Activated CD8-positive, alpha-beta memory T cell treated with anti-CD3 and anti-CD28 coated beads for 48 hours (primary cell): Measurements from ENCODE around the gene RBFOX2.

Experiments used
- DNase-seq, 3 experiments: peaks; one replicate each; pipeline ENCODE4 v3.0.0-alpha.2; 2020; ENCODE audit warnings: low read depth in 2 of 3, low spot score in 2 of 3

The RBFOX2 gene

DNA sequence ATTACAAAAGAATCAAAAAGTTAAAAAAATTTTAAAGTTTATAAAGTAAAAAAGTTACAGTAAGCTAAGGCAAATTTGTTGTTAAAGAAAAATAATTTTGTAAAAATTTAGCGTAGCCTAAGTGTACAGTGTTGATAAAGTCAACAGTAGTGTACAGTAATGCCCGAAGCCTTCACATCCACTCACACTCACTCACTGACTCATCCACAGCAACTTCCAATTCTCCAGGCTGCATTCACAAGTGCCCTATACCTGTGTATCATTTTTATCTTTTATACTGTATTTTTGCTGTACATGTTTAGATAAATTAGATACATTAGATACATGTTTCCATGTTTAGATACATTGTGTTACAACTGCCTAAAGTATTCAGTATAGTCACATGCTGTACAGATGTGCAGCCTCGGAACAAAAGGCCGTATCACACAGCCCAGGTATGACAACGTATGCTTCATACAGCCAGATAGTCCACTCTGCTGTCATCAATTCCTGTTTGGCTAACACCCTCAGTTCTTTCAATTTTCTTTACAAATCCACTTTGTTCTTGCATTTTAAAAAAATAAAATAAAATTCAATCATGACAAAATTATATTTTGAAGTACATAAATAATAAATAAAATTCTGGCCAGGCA is 80.7 kb downstream of the RBFOX2 start:
- DNase-seq = no peak

DNA sequence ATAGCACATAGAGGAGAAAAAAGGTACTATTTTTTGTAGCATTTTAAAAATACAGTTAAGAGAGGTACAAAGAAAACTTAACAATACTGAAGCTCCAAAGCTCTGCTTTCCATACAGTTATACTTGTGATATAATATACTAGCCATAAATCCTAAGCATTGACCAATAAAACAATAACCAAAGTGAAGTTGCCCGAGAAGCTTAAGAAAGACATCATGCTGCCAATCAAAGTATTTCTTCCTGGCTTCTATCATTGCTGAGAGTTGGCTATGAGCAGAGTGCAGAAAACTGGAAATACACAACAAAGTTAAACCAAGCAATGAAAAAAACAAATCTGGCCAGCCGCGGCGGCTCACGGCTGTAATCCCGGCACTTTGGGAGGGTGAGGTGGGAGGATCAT is 84.2 kb downstream of the RBFOX2 start:
- DNase-seq = no peak

DNA sequence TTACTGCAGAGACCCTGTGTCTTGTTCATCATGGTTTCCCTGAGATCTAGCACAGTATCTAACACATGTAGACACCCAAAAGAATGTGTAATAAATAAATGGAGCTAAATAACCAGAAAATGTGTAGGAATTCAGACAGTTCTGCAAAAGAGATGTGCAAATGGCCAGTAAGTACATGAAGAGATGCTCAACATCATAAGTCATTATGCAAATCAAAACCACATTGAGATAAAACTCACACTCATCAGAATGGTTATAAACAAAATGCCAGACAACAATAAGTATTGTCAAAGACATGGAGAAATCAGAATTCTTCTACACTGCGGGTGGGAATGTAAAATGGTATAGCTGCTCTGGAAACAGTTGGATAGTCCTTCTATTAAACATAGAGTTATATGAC is 88.5 kb downstream of the RBFOX2 start:
- no peak for DNase-seq

- no peak for DNase-seq
Observed at GRCh38 chr22:35938226-35938625, 90.4 kb downstream of the RBFOX2 start.

DNA sequence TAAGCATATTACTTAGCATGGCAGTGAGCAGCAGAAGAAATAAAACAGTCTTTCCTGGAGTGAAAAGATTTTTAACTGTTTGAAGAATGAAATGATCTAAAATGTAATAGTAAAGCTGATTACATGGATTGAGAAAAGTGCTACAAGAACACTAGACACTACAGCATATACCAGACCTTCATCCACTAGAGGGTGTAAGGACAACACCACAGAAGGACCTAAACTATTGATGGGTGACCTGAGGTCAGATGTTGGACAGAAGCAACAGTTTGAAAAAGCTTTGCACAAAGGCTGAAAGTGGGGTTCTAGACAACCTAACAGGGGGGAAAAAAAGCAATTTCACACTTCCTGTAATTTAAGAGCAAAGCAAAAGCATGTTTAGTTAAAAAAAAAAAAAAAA is 97.7 kb downstream of the RBFOX2 start:
- no peak for DNase-seq

- DNase-seq = no peak
Observed at GRCh38 chr22:35928285-35928798, 100.3 kb downstream of the RBFOX2 start.

DNA sequence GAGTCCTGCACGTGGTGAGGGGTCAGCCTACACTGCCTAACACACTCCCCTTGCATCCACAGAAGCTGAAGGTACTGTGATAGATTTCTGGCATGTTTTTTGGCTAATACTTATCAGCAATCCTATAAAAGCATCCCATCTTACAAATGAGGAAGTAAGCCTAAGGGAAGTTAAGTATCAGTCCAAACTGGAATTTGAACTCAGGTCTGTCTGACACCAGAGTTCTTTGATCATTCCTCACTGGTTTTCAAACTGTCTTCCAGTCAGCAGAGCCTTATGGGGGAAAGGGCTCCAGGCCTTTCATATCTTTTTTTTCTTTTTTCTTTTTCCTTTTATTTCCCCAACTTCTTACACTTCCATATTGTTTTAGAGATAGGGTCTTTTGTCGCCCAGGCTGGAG is 105.6 kb downstream of the RBFOX2 start:
- DNase-seq = no peak

- DNase-seq = no peak
Observed at GRCh38 chr22:35921777-35922176, 106.8 kb downstream of the RBFOX2 start.

GRCh38 chr22:35921044-35921443 is 107.6 kb downstream of the RBFOX2 start:
- no peak for DNase-seq

DNA sequence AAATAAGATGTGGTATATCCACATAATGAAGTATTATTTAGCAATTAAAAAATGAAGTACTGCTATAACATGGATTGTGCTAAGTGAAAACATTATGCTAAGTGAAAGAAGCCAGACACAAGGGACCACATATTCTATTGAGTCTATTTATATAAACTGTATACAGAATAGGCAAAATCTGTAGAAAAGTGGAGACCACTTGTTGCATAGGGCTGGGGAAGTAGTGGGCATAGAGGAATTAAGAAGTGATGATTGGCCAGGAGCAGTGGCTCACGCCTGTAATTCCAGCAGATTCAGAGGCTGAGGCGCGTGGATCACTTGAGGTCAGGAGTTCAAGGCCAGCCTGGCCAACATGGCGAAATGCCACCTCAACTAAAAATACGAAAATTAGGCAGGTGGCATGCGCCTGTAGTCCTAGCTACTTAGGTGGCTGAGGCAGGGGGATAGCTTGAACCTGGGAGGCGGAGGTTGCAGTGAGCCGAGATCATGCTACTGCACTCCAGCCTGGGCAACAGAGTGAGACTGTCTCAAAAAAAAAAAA is 109.6 kb downstream of the RBFOX2 start:
- no peak for DNase-seq

DNA sequence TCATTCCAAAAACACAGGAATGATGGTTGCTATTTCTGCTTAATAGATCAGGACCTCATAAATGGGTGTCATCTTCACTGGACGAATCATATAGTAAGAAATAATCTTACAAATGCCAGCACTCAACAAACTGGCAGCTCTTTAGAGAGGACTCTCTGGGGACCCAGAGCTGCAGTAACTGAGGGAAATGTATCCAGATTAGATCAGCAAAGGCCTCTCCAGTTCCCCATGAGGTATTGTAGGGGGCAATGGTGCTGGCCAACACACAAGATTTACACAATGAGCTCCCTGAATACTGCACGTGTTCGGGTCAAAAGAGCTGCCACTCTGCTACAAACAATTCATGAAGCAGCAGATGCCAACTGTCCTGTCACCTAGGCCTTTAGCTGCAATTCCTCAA is 110.2 kb downstream of the RBFOX2 start:
- DNase-seq = no peak

GRCh38 chr22:35917651-35918050 is 111.0 kb downstream of the RBFOX2 start:
- no peak for DNase-seq

DNA sequence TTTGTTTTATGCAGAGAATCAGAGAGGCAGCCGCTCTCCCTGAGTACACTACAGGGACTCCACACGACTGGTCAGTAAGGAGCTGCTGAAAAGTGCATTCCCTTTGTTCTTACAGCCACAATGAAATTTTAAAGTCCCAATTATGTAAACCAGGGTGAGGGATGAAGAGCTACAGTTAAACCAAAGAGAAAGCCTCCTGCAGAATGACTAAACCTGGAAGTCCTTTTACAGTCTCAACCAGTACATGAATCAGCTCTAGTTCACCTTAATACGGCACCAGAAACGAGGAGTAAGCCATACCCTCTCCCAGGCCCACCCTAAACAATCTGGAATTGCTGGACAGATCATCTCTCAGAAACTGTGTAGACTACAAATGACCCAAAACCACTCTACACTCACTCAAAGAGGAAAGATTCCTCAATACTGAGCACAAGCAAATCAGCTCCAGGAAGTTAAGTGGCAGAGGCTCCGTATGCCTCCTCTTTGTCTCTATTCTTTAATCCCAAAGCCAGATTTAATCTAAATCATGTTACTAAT is 113.1 kb downstream of the RBFOX2 start:
- no peak for DNase-seq

GRCh38 chr22:35914665-35915476 is 113.8 kb downstream of the RBFOX2 start:
- no peak for DNase-seq

DNA sequence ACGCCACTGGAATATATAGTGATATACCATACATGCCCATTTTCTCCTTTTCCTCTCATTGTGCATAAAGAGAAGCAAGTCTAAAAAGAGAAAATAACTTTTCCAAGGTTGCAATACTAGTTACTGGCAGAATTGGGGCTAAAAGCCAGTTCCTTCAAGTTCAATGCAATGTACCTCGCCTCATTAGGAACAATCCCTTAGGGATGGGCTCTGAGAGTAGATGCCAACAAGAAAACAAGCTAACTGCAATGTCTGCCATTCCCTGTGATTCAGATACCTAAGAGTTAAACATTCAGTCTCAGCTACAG is 114.3 kb downstream of the RBFOX2 start:
- DNase-seq = no peak

DNA sequence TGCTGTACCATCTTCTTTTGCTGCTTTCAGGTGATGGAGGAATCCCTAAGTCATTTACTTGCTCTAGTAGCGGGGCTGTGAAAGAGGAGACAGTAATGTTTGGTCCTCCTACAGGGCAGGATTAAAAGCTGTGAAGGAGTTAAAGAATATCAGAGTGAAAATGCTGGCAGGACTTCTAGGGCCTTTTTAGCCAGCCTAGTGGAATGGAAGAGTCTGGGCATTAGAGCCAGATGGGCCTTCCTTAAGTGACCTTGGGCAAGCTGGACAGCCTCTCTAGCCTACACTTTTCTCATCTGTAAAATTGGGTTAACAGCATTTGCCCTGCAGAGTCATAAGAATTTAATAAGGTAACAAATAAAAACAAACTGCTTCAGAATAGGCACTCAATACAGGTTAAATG is 114.7 kb downstream of the RBFOX2 start:
- DNase-seq = no peak

DNA sequence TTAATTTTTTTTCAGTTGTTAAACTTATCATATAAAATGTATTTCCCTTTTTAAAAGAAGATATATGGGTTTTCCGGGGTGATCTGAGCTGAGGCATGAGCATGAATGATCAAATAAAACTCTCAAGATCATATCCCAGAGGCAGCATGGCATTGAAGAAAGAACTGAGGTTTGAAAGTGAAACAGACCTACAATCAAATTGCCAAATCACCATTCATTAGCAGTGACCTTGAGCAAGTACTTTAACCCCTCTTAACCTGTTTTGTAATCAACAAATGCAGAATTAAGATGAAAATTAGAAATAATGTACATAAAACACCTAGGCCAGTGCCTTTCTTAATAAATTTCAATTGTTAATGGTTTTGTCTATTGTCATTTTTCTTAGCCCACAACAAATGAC is 116.0 kb downstream of the RBFOX2 start:
- DNase-seq = no peak

- no peak for DNase-seq
Observed at GRCh38 chr22:35911877-35912276, 116.7 kb downstream of the RBFOX2 start.

- DNase-seq = no peak
Observed at GRCh38 chr22:35910926-35911325, 117.7 kb downstream of the RBFOX2 start.

DNA sequence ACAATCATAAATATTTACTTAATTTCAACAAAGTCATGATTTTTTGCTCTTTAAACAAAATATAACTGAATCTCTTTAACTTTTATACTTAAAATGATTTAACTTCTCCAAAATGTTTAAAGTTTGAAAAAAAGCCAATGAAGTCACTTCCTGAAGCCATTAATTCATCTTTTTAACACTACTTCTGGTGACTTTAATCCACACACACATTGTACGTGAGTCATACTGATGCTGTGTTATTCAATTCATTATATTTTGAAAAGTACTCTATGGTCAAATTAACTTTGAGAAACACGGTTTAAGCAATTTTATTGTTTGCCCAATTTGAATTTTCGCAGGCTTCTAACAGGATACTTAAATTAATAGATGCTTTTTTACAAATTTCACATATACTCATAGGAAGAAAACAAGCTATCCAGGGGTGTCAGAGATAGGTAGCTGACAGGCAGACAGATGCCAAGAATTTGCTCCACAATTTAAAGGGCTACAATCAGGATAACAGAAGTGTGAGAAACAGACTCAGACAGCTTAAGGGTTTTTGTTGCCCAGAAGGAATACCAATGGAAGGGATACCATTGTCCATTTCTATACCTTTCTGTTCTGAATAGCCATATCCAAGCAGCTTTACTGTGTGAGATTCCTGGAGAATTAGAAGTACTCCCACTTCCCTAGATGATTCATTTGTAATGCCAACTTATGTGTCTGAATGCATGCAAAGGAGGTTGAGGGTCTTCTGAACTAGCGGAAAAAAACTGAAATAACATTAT is 118.4 kb downstream of the RBFOX2 start:
- no peak for DNase-seq

DNA sequence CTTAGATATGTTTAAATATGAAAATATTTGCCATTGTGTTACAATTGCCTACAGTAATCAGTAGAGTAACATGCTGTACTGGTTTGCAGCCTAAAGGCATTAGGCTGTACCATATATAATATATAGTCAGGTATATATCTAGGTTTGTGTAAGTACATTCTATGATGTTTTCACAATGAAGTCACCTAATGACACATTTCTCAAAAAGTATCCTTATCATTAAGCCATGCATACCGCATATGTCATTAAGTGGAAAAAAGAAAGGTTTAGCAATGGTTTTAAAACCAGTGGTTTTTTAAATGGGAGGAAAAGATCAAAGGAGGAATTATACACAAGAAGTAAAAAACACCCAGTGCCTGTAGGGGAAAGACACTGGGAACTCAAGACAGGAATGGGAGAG is 122.7 kb downstream of the RBFOX2 start:
- no peak for DNase-seq

- DNase-seq = no peak
Observed at GRCh38 chr22:35904752-35905151, 123.9 kb downstream of the RBFOX2 start.
